Panc1 (cell line): ENCODE results near the gene BCAP29. TPM values are rescaled to one million over a fixed set of nuclear protein-coding genes. Genes with fewer than 3 reads are reported as not detected.

ENCODE experiments used
- ATAC-seq: fragments of 200-7000 bp; cut with Tn5 transposase; 2 replicates; pipeline ENCODE4 v1.9.1; 2020; ENCODE audit warnings: mild to moderate bottlenecking, moderate library complexity
- BruUV-seq: library from RNA; stranded (reverse); fragments of 400-500 nt; replicated peaks from 2 replicates; lab custom pipeline; 2021; lab: Mats Ljungman, UMichigan
- CTCF ChIA-PET: fragments of 300-600 bp; sonication (Branson Sonifier 250); formaldehyde crosslinking; loops from one replicate; lab custom pipeline; 2022; ENCODE audit warnings: antibody characterized with exemption; lab: Charles Lee
- POLR2A ChIA-PET: fragments of 300-600 bp; sonication (Branson Sonifier 250); formaldehyde crosslinking; loops from one replicate; lab custom pipeline; 2022; ENCODE audit warnings: antibody characterized with exemption; lab: Charles Lee
- DNase-seq: peaks from one replicate; pipeline ENCODE4 v3.0.0-alpha.2; 2010; ENCODE audit warnings: low read depth, low spot score
- H3K27ac ChIP-seq: 2 replicates; pipeline ENCODE4 v1.5.1; 2011; ENCODE audit warnings: mild to moderate bottlenecking, low read length, inconsistent platforms
- H3K27me3 ChIP-seq: fragments of 200-500 bp; sonication (Bioruptor generic); 2 replicates; pipeline ENCODE4 v1.6.0; 2014; ENCODE audit warnings: low read length, inconsistent platforms; ENCODE audit not compliant: control insufficient read depth, insufficient read depth
- H3K36me3 ChIP-seq: fragments of 200-500 bp; sonication (Bioruptor generic); 2 replicates; pipeline ENCODE4 v1.5.1; 2014; ENCODE audit warnings: inconsistent platforms, mild to moderate bottlenecking, low read length, moderate library complexity; ENCODE audit not compliant: control insufficient read depth, insufficient read depth
- H3K4me1 ChIP-seq: 2 replicates; pipeline ENCODE4 v1.5.1; 2011; ENCODE audit warnings: inconsistent platforms, mild to moderate bottlenecking, low read length, moderate library complexity; ENCODE audit not compliant: control insufficient read depth, insufficient read depth
- H3K4me3 ChIP-seq, 2 experiments: 2 replicates each; pipeline ENCODE4 v1.5.1; 2011 to 2012; ENCODE audit warnings: low read depth in 2 of 2, low read length in 2 of 2, mild to moderate bottlenecking in 2 of 2, inconsistent platforms in 1 of 2, moderate library complexity in 1 of 2
- H3K9me3 ChIP-seq: fragments of 200-500 bp; sonication (Bioruptor generic); 2 replicates; pipeline ENCODE4 v1.5.1; 2014; ENCODE audit warnings: low read depth, mild to moderate bottlenecking, inconsistent platforms, low read length, moderate library complexity; ENCODE audit not compliant: control insufficient read depth, insufficient read depth
- CTCF ChIP-seq: fragments of 450-650 bp; IDR thresholded peaks from 2 replicates; pipeline ENCODE4 v1.5.1; 2017; ENCODE audit warnings: mild to moderate bottlenecking
- POLR2AphosphoS5 ChIP-seq: IDR thresholded peaks from 2 replicates; pipeline ENCODE4 v1.6.1; 2012; ENCODE audit warnings: mild to moderate bottlenecking, low read depth, low read length, moderate library complexity
- REST ChIP-seq, 2 experiments: IDR thresholded peaks; 2 replicates each; pipeline ENCODE4 v1.6.1; 2011 to 2012; ENCODE audit warnings: low read depth in 2 of 2, control low read depth in 1 of 2, low read length in 1 of 2, mild to moderate bottlenecking in 1 of 2, moderate library complexity in 1 of 2; ENCODE audit not compliant: insufficient read depth in 1 of 2
- SIN3A ChIP-seq: IDR thresholded peaks from 2 replicates; pipeline ENCODE4 v1.6.1; 2012; ENCODE audit warnings: low read depth, mild to moderate bottlenecking, low read length, moderate library complexity, borderline replicate concordance; ENCODE audit not compliant: insufficient read depth
- TCF7L2 ChIP-seq: IDR thresholded peaks from 2 replicates; pipeline ENCODE4 v1.6.1; 2011; ENCODE audit warnings: mild to moderate bottlenecking, low read depth, low read length, inconsistent platforms
- in situ Hi-C: cut with HindIII; loops from 2 replicates; pipeline ENCODE4 v1.10.0; 2016; ENCODE audit warnings: low sequenced_read_pairs, low pct_unique_long_range_greater_than_20kb
- intact Hi-C: fragments of 100-400 bp; cut with micrococcal nuclease; formaldehyde crosslinking; loops from one replicate; pipeline ENCODE4 v1.10.0; 2022; ENCODE audit not compliant: unreplicated experiment
- total RNA-seq: library from RNA; stranded (reverse); gene quantifications from one replicate; pipeline ENCODE4 v1.2.1, GENCODE V29; 2021; ENCODE audit not compliant: unreplicated experiment

Gene BCAP29
- total RNA-seq, 1 experiment from 2014 or later = 71.7 TPM

- ATAC-seq = no peak
- no TSS peak for BruUV-seq
These were observed 28.1 kb upstream of the BCAP29 start for GRCh38 chr7:107551936-107552335.

GRCh38 chr7:107555893-107556292 is 24.2 kb upstream of the BCAP29 start:
- H3K4me3 ChIP-seq = no peak overlapping the region
- in situ Hi-C loops = no loop called here

More at GRCh38 chr7:107551936-107552335, 28.1 kb upstream of the BCAP29 start:
- ChIA-PET POLR2A (no interaction called here), CTCF (no interaction called here)
- in situ Hi-C loops = no loop called here
- no peaks in the 10 kb centered on the region for H3K27me3 ChIP-seq
- H3K36me3 ChIP-seq = no peaks in the 10 kb centered on the region
- TF ChIP-seq CTCF (no peak), POLR2AphosphoS5 (no peak), TCF7L2 (no peak), SIN3A (no peak), REST (IDR thresholded peaks at IDR 0.05; ENCODE audit: insufficient read depth in 1 of 2, low read depth in 2 of 2, low read length in 1 of 2) (no peak)
- H3K4me1 ChIP-seq = no peaks in the 10 kb centered on the region
- H3K27ac ChIP-seq = no peak overlapping the region
- no peak overlapping the region for H3K4me3 ChIP-seq
- H3K9me3 ChIP-seq = no peaks in the 10 kb centered on the region
- intact Hi-C loops = no loop called here
- DNase-seq = no peak

More at GRCh38 chr7:107555893-107556292, 24.2 kb upstream of the BCAP29 start:
- ATAC-seq (no peak), DNase-seq (no peak)
- no TSS peak for BruUV-seq
- Histone ChIP-seq H3K4me1 (peaks cover 12% of the 10 kb centered on the region), H3K27ac (no peak overlapping the region), H3K27me3 (no peaks in the 10 kb centered on the region), H3K36me3 (peaks cover 5% of the 10 kb centered on the region; the same call in 1 of the 2 replicates), H3K9me3 (no peaks in the 10 kb centered on the region)
- intact Hi-C loops = no loop called here
- CTCF ChIA-PET = no interaction called here
- TF ChIP-seq CTCF = no peak
- no peak for TF ChIP-seq TCF7L2
- no peak for TF ChIP-seq POLR2AphosphoS5
- no peak for TF ChIP-seq SIN3A
- TF ChIP-seq REST (IDR thresholded peaks at IDR 0.05; ENCODE audit: insufficient read depth in 1 of 2, low read depth in 2 of 2, low read length in 1 of 2) = no peak
- POLR2A ChIA-PET = no interaction called here
